K562 (cell line): ENCODE results near the gene ARHGAP15.
A peak's percentile ranks its signal among the peaks of the same experiment; 100 is the strongest.

Source experiments
- ARID2 ChIP-seq: fragments of 450-650 bp; IDR thresholded peaks from 2 replicates; pipeline ENCODE4 v1.6.1; 2017; ENCODE audit warnings: antibody characterized with exemption, mild to moderate bottlenecking
- EP300 ChIP-seq: IDR thresholded peaks from 2 replicates; pipeline ENCODE4 v1.6.1; 2012; ENCODE audit warnings: low read length, improper control_type of control experiment
- ETV6 ChIP-seq, 3 experiments: fragments of 150-350 bp in 1 of 3; sonication (generic) in 1 of 3; formaldehyde crosslinking in 1 of 3; IDR thresholded peaks; 2 replicates each; pipeline versions ENCODE4 v1.6.1 to v1.8.0; 2014 to 2022; ENCODE audit warnings: borderline replicate concordance in 2 of 3, low read depth in 2 of 3, antibody characterized with exemption in 1 of 3, low read length in 1 of 3, mild to moderate bottlenecking in 1 of 3, missing genetic modification reagents in 1 of 3
- HINFP ChIP-seq: fragments of 450-650 bp; conservative IDR thresholded peaks from 2 replicates; pipeline ENCODE4 v1.6.1; 2016; ENCODE audit warnings: missing genetic modification characterization, low read depth, mild to moderate bottlenecking, control low read depth, missing compliant biosample characterization
- MAFG ChIP-seq: fragments of 450-650 bp; conservative IDR thresholded peaks from 2 replicates; pipeline ENCODE4 v1.6.1; 2016; ENCODE audit warnings: missing genetic modification characterization, missing compliant biosample characterization
- SMARCC2 ChIP-seq: fragments of 450-650 bp; IDR thresholded peaks from 2 replicates; pipeline ENCODE4 v1.6.1; 2017; ENCODE audit warnings: antibody characterized with exemption, moderate library complexity, mild to moderate bottlenecking, low read depth
- TF ChIP-seq, protein P1 (sequence below): IDR thresholded peaks from 2 replicates; pipeline ENCODE4 v1.6.1; 2012; ENCODE audit warnings: low read depth, low read length, improper control_type of control experiment, borderline replicate concordance

DNA sequence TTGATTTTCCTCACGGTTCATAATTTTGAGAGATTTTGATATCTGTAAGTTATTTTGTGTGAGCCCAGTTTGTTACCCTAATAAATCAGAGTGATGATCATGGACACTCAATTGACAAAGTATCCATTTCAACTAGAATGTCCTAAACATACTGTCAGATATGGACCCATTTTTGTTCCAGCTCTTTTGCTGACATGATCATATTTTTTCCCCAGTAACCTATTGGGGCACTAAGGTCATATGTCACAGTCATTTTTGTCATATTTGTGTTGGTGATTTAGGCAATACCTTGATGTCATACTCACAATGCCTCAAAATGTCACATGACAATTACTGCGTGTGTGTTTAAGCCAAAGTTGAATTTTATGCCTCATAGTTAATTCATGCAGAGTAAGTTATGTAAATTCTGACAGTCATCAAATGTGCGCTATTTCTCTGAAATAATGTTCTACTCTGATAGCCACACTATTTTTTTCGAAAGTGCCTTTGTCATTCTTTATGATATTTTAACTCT is 218.7 kb downstream of the ARHGAP15 start:
- peak; percentile 20; the same call in 1 of the 2 replicates for TF ChIP-seq MAFG (tag)
- no peak for TF ChIP-seq SMARCC2
- TF ChIP-seq EP300 = no peak
- TF ChIP-seq HINFP (tag) = no peak
- TF ChIP-seq, protein P1, sequence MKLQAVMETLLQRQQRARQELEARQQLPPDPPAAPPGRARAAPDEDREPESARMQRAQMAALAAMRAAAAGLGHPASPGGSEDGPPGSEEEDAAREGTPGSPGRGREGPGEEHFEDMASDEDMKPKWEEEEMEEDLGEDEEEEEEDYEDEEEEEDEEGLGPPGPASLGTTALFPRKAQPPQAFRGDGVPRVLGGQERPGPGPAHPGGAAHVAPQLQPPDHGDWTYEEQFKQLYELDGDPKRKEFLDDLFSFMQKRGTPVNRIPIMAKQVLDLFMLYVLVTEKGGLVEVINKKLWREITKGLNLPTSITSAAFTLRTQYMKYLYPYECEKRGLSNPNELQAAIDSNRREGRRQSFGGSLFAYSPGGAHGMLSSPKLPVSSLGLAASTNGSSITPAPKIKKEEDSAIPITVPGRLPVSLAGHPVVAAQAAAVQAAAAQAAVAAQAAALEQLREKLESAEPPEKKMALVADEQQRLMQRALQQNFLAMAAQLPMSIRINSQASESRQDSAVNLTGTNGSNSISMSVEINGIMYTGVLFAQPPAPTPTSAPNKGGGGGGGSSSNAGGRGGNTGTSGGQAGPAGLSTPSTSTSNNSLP = no peak
- no peak for TF ChIP-seq ETV6 (IDR thresholded peaks at IDR 0.05; ENCODE audit: borderline replicate concordance in 1 of 2, low read depth in 2 of 2, low read length in 1 of 2)
- no peak for TF ChIP-seq ETV6 (CRISPR knock-in tag; IDR thresholded peaks at IDR 0.05; ENCODE audit: borderline replicate concordance)
- no peak for TF ChIP-seq ARID2
